ENCODE measurements around the gene FBXO38.

DNA sequence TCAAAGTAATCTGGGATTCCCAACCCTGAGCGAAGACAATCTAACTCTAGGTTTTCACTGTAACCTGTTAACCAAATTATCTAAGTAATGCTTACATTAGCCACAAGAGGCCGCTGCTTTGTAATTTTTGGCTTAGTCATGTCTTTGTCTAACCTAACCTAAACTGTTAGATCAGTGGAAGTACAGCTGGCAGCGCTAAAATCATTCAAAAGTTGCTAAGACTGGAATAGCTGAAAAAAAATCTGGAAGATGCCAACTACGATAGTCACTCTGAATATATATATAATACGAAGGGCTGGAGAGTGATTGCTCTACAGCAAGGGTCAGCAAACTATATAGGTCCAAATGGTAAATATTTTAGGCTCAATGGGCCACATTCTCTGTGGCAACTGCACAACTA lies 60.2 kb downstream of the FBXO38 start:
- TF ChIP-seq CTCF (conservative IDR thresholded peaks at IDR 0.05; ENCODE audit: low read depth, low read length) = peak; percentile 77
- no peak for TF ChIP-seq POLR2A (IDR thresholded peaks at IDR 0.05; ENCODE audit: low read depth, low read length)
- no peak for TF ChIP-seq RCOR1 (IDR thresholded peaks at IDR 0.05; ENCODE audit: insufficient replicate concordance, low read length)
- TF ChIP-seq BHLHE40 (IDR thresholded peaks at IDR 0.05; ENCODE audit: low read depth, low read length) = no peak
- TF ChIP-seq FOS (IDR thresholded peaks at IDR 0.05; ENCODE audit: low read depth, low read length) = no peak
- TF ChIP-seq USF2 (IDR thresholded peaks at IDR 0.05; ENCODE audit: low read depth, low read length) = no peak

Data from IMR-90 (cell line).